DMS153 treated with DMSO at 0.1 percent for 48 hours (cell line): ENCODE results near the gene CEP128.

ENCODE experiments used
- DNase-seq: peaks from one replicate; lab custom pipeline; 2025; ENCODE audit not compliant: unreplicated experiment; lab: John Stamatoyannopoulos, UW

Gene CEP128

GRCh38 chr14:80941241-80942185 is at the start of gene CEP128:
Gene CEP128, minus strand, starts transcription at chr14:80941738.
- peak; percentile 96 for DNase-seq

DNA sequence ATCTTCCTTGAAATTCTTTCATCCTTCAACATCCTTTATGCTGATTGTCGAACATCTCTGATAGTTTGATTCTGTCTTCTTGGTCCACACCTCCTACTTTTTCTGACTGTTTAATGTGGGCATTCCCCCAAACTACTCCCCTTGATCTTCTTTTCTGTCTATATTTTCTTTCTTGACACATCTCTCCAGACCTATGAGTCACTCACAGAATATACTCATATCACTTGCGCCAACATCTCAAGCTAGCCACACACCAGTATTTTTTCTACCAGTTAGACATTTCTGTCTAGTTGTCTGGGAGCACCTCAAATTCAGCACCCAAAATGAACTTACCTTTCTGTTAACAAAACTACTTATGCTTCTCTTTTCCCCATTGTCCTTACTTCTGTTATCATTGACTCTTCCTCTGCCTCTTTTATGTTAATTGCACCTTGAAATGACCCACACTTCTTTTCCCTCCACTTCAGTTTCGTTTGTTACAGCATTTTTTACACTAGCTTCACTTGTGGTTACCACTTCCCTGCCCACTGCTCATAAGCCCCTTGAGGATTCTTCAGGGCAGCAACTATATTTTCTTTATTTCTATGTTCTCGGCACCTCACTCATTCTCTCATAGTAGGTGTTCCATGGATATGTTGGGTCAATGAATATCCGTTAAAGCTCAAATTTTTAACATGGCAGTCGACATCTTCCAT is 47.3 kb upstream of the CEP128 start:
- no peak for DNase-seq

DNA sequence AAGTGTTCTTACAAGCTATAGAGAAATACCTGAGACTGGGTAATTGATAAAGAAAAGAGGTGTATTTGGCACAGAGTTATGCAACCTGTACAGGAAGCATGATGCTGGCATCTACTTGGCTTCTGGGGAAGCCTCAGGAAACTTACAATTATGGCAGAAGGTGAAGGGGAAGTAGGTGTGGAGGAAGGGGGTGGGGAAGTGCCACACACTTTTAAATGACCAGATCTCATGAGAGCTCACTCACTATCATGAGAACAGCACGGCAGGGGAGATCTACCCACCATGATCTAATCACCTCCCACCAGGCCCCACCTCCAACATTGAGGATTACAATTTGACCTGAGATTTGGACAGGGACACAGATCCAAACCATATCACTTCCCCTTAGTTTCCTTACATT is 46.7 kb upstream of the CEP128 start:
- DNase-seq = no peak

GRCh38 chr14:80987235-80988032 is 45.9 kb upstream of the CEP128 start:
- peak; percentile 81 for DNase-seq

GRCh38 chr14:80982711-80983110 is 41.2 kb upstream of the CEP128 start:
- no peak for DNase-seq

GRCh38 chr14:80981673-80982072 is 40.1 kb upstream of the CEP128 start:
- DNase-seq = no peak

DNA sequence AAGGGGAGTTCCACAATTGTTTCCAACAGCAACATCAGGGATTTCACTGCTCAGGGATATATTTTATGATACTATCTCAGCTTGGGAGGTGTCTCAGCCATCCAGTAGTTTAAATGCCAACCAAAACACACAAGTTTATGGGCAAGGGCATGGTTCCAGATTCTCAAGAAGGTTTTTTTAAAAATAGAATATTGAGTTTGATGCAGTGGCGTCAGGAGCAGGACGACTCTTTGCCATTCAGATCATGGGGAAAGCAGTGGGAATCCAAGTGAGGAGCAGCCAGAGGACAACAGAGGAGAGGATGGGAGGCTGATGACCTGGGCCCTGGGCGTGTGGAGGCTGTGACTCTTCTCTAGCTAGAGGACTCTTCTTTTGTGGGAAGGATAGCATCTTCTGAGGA is 39.6 kb upstream of the CEP128 start:
- DNase-seq = no peak

DNA sequence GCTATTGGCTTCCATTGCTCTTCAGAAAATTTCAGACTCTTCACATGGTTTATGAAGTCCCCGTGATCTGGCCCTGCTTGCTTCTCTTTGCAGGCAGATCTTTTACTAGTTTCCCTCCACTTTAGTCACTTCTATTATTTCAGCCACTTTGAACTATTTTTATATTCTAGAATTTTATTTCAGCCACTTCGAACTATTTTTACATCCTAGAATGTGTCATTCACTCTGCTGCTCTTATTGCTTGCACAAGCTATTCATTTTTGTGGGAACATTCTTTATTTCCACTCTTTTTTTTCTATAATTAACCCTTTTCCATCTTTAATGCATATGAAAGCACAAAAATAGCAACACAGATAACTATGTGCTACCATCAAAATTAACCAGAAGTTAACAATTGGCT is 38.4 kb upstream of the CEP128 start:
- DNase-seq = no peak

GRCh38 chr14:80978403-80978802 is 36.9 kb upstream of the CEP128 start:
- DNase-seq = no peak

DNA sequence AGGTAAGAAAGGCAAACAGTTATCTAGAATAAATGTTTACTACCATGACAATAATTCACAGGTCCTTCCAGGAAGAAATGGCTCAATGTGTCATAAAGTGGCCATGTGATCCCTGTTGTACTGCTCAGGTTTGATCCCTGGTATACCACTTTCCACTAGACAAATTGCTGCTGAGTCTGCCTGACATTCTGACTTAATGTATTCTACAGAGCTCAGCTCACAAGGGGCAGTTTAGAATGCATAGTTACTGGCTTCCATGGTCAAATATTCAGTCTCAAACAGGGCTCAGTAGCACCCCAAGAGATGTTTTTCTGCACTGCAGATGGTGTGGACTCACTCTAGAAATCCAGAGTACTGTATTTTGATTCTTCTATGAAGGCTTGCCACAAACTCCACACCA is 35.7 kb upstream of the CEP128 start:
- DNase-seq = no peak

DNA sequence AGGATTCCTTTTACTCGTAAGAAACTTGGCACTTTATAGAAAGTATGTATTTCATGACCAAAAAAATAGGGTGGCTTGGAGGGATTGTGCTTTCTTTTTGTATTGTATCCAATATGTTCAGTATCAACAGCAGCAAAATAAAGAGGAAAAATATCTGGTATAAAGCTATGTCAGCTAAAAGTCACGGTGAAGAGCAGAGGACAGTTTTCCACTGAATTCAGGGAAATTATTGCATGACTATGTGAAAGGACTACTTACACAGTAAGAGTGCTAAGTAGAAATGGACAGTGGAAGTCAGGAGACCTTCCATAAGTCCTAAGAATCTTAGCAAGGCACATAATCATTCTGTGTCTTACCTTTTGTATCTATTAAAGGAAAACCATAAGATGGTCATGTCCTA is 33.1 kb upstream of the CEP128 start:
- DNase-seq = no peak

GRCh38 chr14:80973931-80974641 is 32.5 kb upstream of the CEP128 start:
- no peak for DNase-seq

- DNase-seq = no peak
Measured at GRCh38 chr14:80965037-80965436, 23.5 kb upstream of the CEP128 start.

GRCh38 chr14:80959496-80959895 is 18.0 kb upstream of the CEP128 start:
- DNase-seq = no peak

DNA sequence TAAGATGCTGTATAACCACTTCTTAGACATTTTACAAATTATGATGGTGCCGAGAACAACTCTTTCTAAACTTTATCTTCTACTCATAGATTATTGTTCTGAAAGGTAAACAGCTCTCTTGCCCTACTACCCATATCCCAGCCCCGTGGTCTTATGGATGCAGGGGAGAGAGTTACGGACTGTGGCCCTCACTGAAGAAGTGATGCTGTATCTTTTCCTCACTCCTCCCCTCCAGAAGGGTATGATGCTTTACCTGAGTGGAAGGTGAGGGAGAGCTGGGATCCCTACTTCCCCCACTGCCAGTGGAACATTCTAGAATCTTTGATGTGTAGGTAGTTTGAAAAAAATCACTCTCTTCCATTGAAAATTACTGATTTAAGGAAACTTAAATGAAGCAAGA is 17.4 kb upstream of the CEP128 start:
- no peak for DNase-seq

- DNase-seq = no peak
Measured at GRCh38 chr14:80958226-80958625, 16.7 kb upstream of the CEP128 start.

DNA sequence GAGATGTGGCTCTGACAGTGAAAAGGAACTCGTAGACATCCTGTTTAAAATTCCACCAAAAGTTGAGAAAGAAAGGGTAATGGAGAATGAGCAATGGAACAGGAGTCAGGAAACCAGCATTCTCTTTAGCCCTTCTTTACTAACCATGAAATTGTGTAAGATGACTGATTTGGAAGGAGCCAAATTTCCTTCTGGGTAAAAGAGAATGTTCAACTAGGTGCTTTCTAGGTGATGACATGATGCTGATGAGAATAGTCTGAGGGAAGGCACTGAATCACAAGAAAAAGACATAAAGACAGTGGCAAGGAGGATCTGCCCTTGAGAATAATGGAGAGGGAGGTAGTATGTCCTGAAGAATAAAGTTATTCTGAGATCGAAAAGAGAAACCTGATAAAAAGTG is 16.1 kb upstream of the CEP128 start:
- DNase-seq = no peak

GRCh38 chr14:80956922-80957321 is 15.4 kb upstream of the CEP128 start:
- no peak for DNase-seq

- DNase-seq = no peak
Measured at GRCh38 chr14:80956102-80956501, 14.6 kb upstream of the CEP128 start.

- no peak for DNase-seq
Measured at GRCh38 chr14:80955416-80955941, 13.9 kb upstream of the CEP128 start, which contains the start of gene TSHR. Gene TSHR, plus strand, starts transcription at chr14:80955621. Its CDS starts 60 bp downstream, at chr14:80955681.
